Prostate gland (tissue), 2 donors: Measurements from ENCODE around the gene TP53INP2.

Source experiments
- POLR2A ChIP-seq: fragments of 450-650 bp; IDR thresholded peaks from one replicate; pipeline ENCODE4 v1.6.1; 2016; ENCODE audit warnings: antibody characterized with exemption, mild to moderate bottlenecking
- POLR2AphosphoS5 ChIP-seq: sonication (generic); formaldehyde crosslinking; IDR thresholded peaks from one replicate; pipeline ENCODE4 v1.6.1; 2017; ENCODE audit warnings: antibody characterized with exemption
- TF ChIP-seq, protein P1 (sequence below), 4 experiments: fragments of 200-600 bp in 2 of 4; fragments of 450-650 bp in 2 of 4; sonication (generic) in 2 of 4; IDR thresholded peaks; 1 replicate in 3 of 4; 2 replicates in 1 of 4; pipeline ENCODE4 v1.5.1; 2016 to 2019; ENCODE audit warnings: antibody characterized with exemption in 4 of 4, mild to moderate bottlenecking in 2 of 4, moderate library complexity in 2 of 4

DNA sequence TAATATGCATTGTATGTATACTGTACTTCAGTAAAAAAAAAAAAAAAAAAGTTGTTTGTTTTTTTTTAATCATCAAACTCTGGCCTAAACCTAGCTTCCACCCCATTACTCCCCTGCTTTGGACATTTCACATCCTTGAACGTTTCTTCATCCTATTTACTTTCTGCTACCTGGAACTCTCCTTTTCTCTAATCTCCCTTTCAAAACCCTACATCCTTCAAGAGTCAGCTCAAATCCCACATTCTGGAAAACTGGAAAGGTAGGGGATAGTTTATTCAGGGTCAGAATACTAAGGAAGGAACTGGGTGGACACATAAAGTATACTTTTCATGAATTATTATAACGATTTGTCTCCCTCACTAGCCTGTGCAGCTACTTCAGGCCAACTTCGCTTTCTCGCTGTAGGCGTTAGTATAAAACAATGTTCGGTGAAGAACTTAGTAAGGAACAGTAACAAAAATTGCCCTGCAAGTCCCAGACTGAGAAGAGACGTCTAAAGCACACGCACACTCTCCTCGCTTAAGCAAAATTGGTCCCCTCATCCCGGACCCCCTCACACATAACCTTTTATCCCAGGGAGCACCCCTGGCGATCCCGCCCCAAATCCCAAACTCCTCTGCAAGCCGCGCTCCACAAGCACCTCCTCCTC, 28.0 kb upstream of the TP53INP2 start:
- TF ChIP-seq, protein P1, sequence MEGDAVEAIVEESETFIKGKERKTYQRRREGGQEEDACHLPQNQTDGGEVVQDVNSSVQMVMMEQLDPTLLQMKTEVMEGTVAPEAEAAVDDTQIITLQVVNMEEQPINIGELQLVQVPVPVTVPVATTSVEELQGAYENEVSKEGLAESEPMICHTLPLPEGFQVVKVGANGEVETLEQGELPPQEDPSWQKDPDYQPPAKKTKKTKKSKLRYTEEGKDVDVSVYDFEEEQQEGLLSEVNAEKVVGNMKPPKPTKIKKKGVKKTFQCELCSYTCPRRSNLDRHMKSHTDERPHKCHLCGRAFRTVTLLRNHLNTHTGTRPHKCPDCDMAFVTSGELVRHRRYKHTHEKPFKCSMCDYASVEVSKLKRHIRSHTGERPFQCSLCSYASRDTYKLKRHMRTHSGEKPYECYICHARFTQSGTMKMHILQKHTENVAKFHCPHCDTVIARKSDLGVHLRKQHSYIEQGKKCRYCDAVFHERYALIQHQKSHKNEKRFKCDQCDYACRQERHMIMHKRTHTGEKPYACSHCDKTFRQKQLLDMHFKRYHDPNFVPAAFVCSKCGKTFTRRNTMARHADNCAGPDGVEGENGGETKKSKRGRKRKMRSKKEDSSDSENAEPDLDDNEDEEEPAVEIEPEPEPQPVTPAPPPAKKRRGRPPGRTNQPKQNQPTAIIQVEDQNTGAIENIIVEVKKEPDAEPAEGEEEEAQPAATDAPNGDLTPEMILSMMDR (IDR thresholded peaks at IDR 0.05), result no peak
- TF ChIP-seq POLR2A (no peak), POLR2AphosphoS5 (no peak)
